ENCODE results near the gene BCOR.

GRCh38 chrX:40030205-40030604, 67.6 kb downstream of the BCOR start:
- no peak for TF ChIP-seq CTCF (conservative IDR thresholded peaks at IDR 0.05)
- TF ChIP-seq EZH2 (IDR thresholded peaks at IDR 0.05; ENCODE audit: low read depth) = no peak

All from PC-9 (cell line).